Right lobe of liver (tissue), 4 donors: Measurements from ENCODE around the gene P3H2.

Source experiments
- POLR2A ChIP-seq: fragments of 450-650 bp; IDR thresholded peaks from one replicate; pipeline ENCODE4 v1.6.1; 2017; ENCODE audit warnings: antibody characterized with exemption, mild to moderate bottlenecking
- TF ChIP-seq, protein P1 (sequence below), 4 donors: fragments of 200-600 bp in 3 of 4; fragments of 450-650 bp in 1 of 4; IDR thresholded peaks; one replicate each; pipeline versions ENCODE4 v1.5.1 to v1.8.0; 2016 to 2022; ENCODE audit warnings: antibody characterized with exemption in 4 of 4, mild to moderate bottlenecking in 2 of 4
- donor health status: DM: no; HTN: no; CAD: no.
- donor health status: DM: no; HTN: no; CAD: no.
- donor health status: DM: no; HTN: yes; CAD: no.

DNA sequence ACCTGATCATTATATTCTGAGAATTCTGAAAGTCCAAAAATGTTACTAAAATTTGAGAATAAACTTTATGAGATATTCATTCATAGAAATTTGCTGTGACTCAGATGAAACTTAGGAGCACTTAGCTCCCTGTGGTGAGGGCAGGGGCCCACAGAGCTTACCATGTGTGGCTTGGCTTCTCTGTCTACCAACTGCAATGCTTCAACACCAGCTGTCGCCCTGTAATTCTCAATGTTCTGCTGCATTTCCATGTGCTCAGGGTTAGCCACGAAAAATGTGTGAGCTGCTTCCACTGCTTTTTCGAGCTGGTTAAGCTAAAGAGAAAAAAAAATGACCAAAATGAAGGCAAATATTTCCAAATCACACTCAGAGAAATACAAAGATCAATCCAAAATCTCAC is 125.6 kb downstream of the P3H2 start:
- TF ChIP-seq, protein P1, sequence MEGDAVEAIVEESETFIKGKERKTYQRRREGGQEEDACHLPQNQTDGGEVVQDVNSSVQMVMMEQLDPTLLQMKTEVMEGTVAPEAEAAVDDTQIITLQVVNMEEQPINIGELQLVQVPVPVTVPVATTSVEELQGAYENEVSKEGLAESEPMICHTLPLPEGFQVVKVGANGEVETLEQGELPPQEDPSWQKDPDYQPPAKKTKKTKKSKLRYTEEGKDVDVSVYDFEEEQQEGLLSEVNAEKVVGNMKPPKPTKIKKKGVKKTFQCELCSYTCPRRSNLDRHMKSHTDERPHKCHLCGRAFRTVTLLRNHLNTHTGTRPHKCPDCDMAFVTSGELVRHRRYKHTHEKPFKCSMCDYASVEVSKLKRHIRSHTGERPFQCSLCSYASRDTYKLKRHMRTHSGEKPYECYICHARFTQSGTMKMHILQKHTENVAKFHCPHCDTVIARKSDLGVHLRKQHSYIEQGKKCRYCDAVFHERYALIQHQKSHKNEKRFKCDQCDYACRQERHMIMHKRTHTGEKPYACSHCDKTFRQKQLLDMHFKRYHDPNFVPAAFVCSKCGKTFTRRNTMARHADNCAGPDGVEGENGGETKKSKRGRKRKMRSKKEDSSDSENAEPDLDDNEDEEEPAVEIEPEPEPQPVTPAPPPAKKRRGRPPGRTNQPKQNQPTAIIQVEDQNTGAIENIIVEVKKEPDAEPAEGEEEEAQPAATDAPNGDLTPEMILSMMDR (IDR thresholded peaks at IDR 0.05) = no peak
- TF ChIP-seq POLR2A = no peak
